Measurements from ENCODE around the gene CUX1.
"Not testable (repeated sequence)": the region's sequence is repeated elsewhere in the genome, so short reads cannot be mapped to it uniquely, and the experiment has no call there.

Gene CUX1

GRCh38 chr7:102004848-102005247, 187.4 kb downstream of the CUX1 start:
- in situ Hi-C loops (cut with MboI; ENCODE audit: low pct_unique_long_range_greater_than_20kb, low sequenced_read_pairs) = no loop called here

GRCh38 chr7:102005933-102006480, 188.6 kb downstream of the CUX1 start:
- in situ Hi-C loops (cut with MboI; ENCODE audit: low pct_unique_long_range_greater_than_20kb, low sequenced_read_pairs) = no loop called here
- DNase-seq = no peak

More at GRCh38 chr7:102004848-102005247, 187.4 kb downstream of the CUX1 start:
- DNase-seq = no peak

GRCh38 chr7:102006695-102007094, 189.3 kb downstream of the CUX1 start:
- no peak for DNase-seq
- in situ Hi-C loops (cut with MboI; ENCODE audit: low pct_unique_long_range_greater_than_20kb, low sequenced_read_pairs) = no loop called here

GRCh38 chr7:102008535-102009262, 191.3 kb downstream of the CUX1 start:
- in situ Hi-C loops (cut with MboI; ENCODE audit: low pct_unique_long_range_greater_than_20kb, low sequenced_read_pairs) = no loop called here
- no peak for DNase-seq

GRCh38 chr7:102009628-102010027, 192.2 kb downstream of the CUX1 start:
- DNase-seq = no peak
- in situ Hi-C loops (cut with MboI; ENCODE audit: low pct_unique_long_range_greater_than_20kb, low sequenced_read_pairs) = no loop called here

GRCh38 chr7:102012112-102012830, 194.8 kb downstream of the CUX1 start:
- DNase-seq; in situ Hi-C loops (cut with MboI; ENCODE audit: low pct_unique_long_range_greater_than_20kb, low sequenced_read_pairs): not testable (repeated sequence)

GRCh38 chr7:102012941-102013461, 195.6 kb downstream of the CUX1 start:
- DNase-seq = no peak
- in situ Hi-C loops (cut with MboI; ENCODE audit: low pct_unique_long_range_greater_than_20kb, low sequenced_read_pairs) = no loop called here

- in situ Hi-C loops (cut with MboI; ENCODE audit: low pct_unique_long_range_greater_than_20kb, low sequenced_read_pairs) = no loop called here
These were observed 201.4 kb downstream of the CUX1 start for GRCh38 chr7:102018876-102019275.

GRCh38 chr7:102019461-102019860, 202.0 kb downstream of the CUX1 start:
- in situ Hi-C loops (cut with MboI; ENCODE audit: low pct_unique_long_range_greater_than_20kb, low sequenced_read_pairs) = no loop called here
- DNase-seq = no peak

More at GRCh38 chr7:102018876-102019275, 201.4 kb downstream of the CUX1 start:
- no peak for DNase-seq

GRCh38 chr7:102021841-102022618, 204.6 kb downstream of the CUX1 start:
- in situ Hi-C loops (cut with MboI; ENCODE audit: low pct_unique_long_range_greater_than_20kb, low sequenced_read_pairs) = no loop called here
- DNase-seq = no peak

GRCh38 chr7:102024005-102024768, 206.8 kb downstream of the CUX1 start:
- in situ Hi-C loops (cut with MboI; ENCODE audit: low pct_unique_long_range_greater_than_20kb, low sequenced_read_pairs) = no loop called here
- DNase-seq = no peak

GRCh38 chr7:102024769-102025391, 207.5 kb downstream of the CUX1 start:
- in situ Hi-C loops (cut with MboI; ENCODE audit: low pct_unique_long_range_greater_than_20kb, low sequenced_read_pairs) = no loop called here
- DNase-seq = no peak

- in situ Hi-C loops (cut with MboI; ENCODE audit: low pct_unique_long_range_greater_than_20kb, low sequenced_read_pairs); DNase-seq: not testable (repeated sequence)
These were observed 208.4 kb downstream of the CUX1 start for GRCh38 chr7:102025777-102026176.

- peak; percentile 72 for DNase-seq
These were observed 210.9 kb downstream of the CUX1 start for GRCh38 chr7:102028206-102028826.

GRCh38 chr7:102029616-102030015, 212.2 kb downstream of the CUX1 start:
- no peak for DNase-seq
- in situ Hi-C loops (cut with MboI; ENCODE audit: low pct_unique_long_range_greater_than_20kb, low sequenced_read_pairs) = no loop called here

More at GRCh38 chr7:102028206-102028826, 210.9 kb downstream of the CUX1 start:
- in situ Hi-C loops (cut with MboI; ENCODE audit: low pct_unique_long_range_greater_than_20kb, low sequenced_read_pairs) = no loop called here

GRCh38 chr7:102030696-102031095, 213.3 kb downstream of the CUX1 start:
- DNase-seq = no peak
- in situ Hi-C loops (cut with MboI; ENCODE audit: low pct_unique_long_range_greater_than_20kb, low sequenced_read_pairs) = no loop called here

- in situ Hi-C loops (cut with MboI; ENCODE audit: low pct_unique_long_range_greater_than_20kb, low sequenced_read_pairs) = no loop called here
- DNase-seq = no peak
These were observed 219.5 kb downstream of the CUX1 start for GRCh38 chr7:102036958-102037357.

- in situ Hi-C loops (cut with MboI; ENCODE audit: low pct_unique_long_range_greater_than_20kb, low sequenced_read_pairs) = no loop called here
- DNase-seq = no peak
These were observed 222.3 kb downstream of the CUX1 start for GRCh38 chr7:102039706-102040105.
